A549 (cell line): Measurements from ENCODE around the gene UBC. TPM values are rescaled to one million over a fixed set of nuclear protein-coding genes. Genes with fewer than 3 reads are reported as not detected.

Source experiments
- ATAC-seq, 2 experiments: fragments of 200-7000 bp in 1 of 2; fragments of >200 bp in 1 of 2; cut with Nextera tagmentation in 1 of 2; cut with Tn5 transposase in 1 of 2; 3 replicates each; pipeline versions ENCODE4 v1.8.0 to v1.9.1; 2018 to 2020; ENCODE audit warnings: mild to moderate bottlenecking in 1 of 2, moderate library complexity in 1 of 2
- CTCF ChIA-PET: fragments of 300-600 bp; sonication (Branson Sonifier 250); formaldehyde crosslinking; extraction: SDS; loops from one replicate; lab custom pipeline; 2021; ENCODE audit warnings: antibody characterized with exemption, inconsistent platforms; lab: Yijun Ruan, JAX
- POLR2A ChIA-PET: fragments of 350-600 bp; formaldehyde crosslinking; extraction: SDS; loops from one replicate; lab custom pipeline; 2021; ENCODE audit warnings: antibody characterized with exemption, inconsistent platforms; lab: Yijun Ruan, JAX
- DNase-seq, 2 experiments: peaks; one replicate each; pipeline versions ENCODE4 v3.0.0 to v3.0.0-alpha.2; 2011 to 2016; ENCODE audit warnings: low read depth in 1 of 2, low spot score in 1 of 2
- FAIRE-seq: peaks from 2 replicates; lab custom pipeline; 2011; peaks lifted over from hg19 to GRCh38; lab: Jason Lieb, UNC
- H3K27ac ChIP-seq, 2 experiments: fragments of >200 bp; sonication (Bioruptor Twin); formaldehyde crosslinking; 3 replicates each; pipeline ENCODE4 v1.5.1; 2016 to 2017
- H3K4me1 ChIP-seq: fragments of >200 bp; sonication (Bioruptor Twin); formaldehyde crosslinking; 3 replicates; pipeline ENCODE4 v1.6.1; 2016
- H3K4me2 ChIP-seq: fragments of >200 bp; sonication (Bioruptor Twin); formaldehyde crosslinking; 3 replicates; pipeline ENCODE4 v1.6.1; 2016
- H3K4me3 ChIP-seq: fragments of >200 bp; sonication (Bioruptor Twin); formaldehyde crosslinking; 3 replicates; pipeline ENCODE4 v1.5.1; 2016
- H3K9me3 ChIP-seq: fragments of >200 bp; sonication (Bioruptor Twin); formaldehyde crosslinking; 3 replicates; pipeline ENCODE4 v1.6.1; 2016
- CBX2 ChIP-seq: fragments of 200-600 bp; sonication (generic); IDR thresholded peaks from 2 replicates; pipeline ENCODE4 v1.6.1; 2016; ENCODE audit warnings: low read depth, mild to moderate bottlenecking, borderline replicate concordance
- CEBPB ChIP-seq, 2 experiments: fragments of >200 bp in 1 of 2; sonication (Bioruptor Twin) in 1 of 2; formaldehyde crosslinking in 1 of 2; IDR thresholded peaks; 2 replicates each; pipeline ENCODE4 v1.6.1; 2012 to 2016
- CHD2 ChIP-seq: fragments of 150-350 bp; IDR thresholded peaks from 2 replicates; pipeline ENCODE4 v1.6.1; 2014; ENCODE audit warnings: low read length; ENCODE audit not compliant: partially characterized antibody
- CHD4 ChIP-seq: fragments of 200-600 bp; sonication (generic); IDR thresholded peaks from 2 replicates; pipeline ENCODE4 v1.6.1; 2016; ENCODE audit warnings: antibody characterized with exemption, mild to moderate bottlenecking, borderline replicate concordance
- EHF ChIP-seq: fragments of 250-450 bp; sonication (Bioruptor Pico); IDR thresholded peaks from 2 replicates; pipeline ENCODE4 v1.5.0; 2020; ENCODE audit warnings: mild to moderate bottlenecking
- EP300 ChIP-seq, 2 experiments: fragments of >200 bp; sonication (Bioruptor Twin); formaldehyde crosslinking; IDR thresholded peaks; 2 replicates in 1 of 2; 3 replicates in 1 of 2; pipeline ENCODE4 v1.6.1; 2016 to 2017
- FOSL2 ChIP-seq, 2 experiments: fragments of 450-650 bp in 1 of 2; fragments of >200 bp in 1 of 2; sonication (Bioruptor Twin) in 1 of 2; formaldehyde crosslinking; IDR thresholded peaks; 2 replicates each; pipeline versions ENCODE4 v1.5.0 to v1.6.1; 2016 to 2020; ENCODE audit warnings: mild to moderate bottlenecking in 1 of 2, moderate library complexity in 1 of 2
- GATA3 ChIP-seq: IDR thresholded peaks from 2 replicates; pipeline ENCODE4 v1.6.1; 2012; ENCODE audit warnings: borderline replicate concordance
- HEYL ChIP-seq: fragments of 250-450 bp; sonication (Bioruptor Pico); IDR thresholded peaks from 2 replicates; pipeline ENCODE4 v1.8.0; 2021; ENCODE audit warnings: mild to moderate bottlenecking, moderate library complexity
- HOXA7 ChIP-seq: fragments of 250-450 bp; sonication (Bioruptor Pico); IDR thresholded peaks from 2 replicates; pipeline ENCODE4 v1.5.0; 2020; ENCODE audit warnings: mild to moderate bottlenecking, moderate library complexity
- JUN ChIP-seq, 2 experiments: fragments of >200 bp; sonication (Bioruptor Twin); formaldehyde crosslinking; IDR thresholded peaks; 2 replicates in 1 of 2; 3 replicates in 1 of 2; pipeline ENCODE4 v1.6.1; 2016 to 2017
- JUNB ChIP-seq: fragments of >200 bp; sonication (Bioruptor Twin); formaldehyde crosslinking; IDR thresholded peaks from 2 replicates; pipeline ENCODE4 v1.6.1; 2016
- KDM1A ChIP-seq: fragments of 200-600 bp; sonication (generic); IDR thresholded peaks from 2 replicates; pipeline ENCODE4 v1.6.1; 2016; ENCODE audit warnings: low read depth, mild to moderate bottlenecking
- MAZ ChIP-seq: fragments of 150-350 bp; IDR thresholded peaks from 2 replicates; pipeline ENCODE4 v1.6.1; 2014; ENCODE audit warnings: antibody characterized with exemption, low read depth, low read length, borderline replicate concordance
- NFE2L2 ChIP-seq: fragments of 150-350 bp; conservative IDR thresholded peaks from 2 replicates; pipeline ENCODE4 v1.6.1; 2014; ENCODE audit warnings: low read length
- NPAS2 ChIP-seq: fragments of 250-450 bp; sonication (Bioruptor Pico); IDR thresholded peaks from 2 replicates; pipeline ENCODE4 v1.8.0; 2022; ENCODE audit warnings: mild to moderate bottlenecking, moderate library complexity, borderline replicate concordance
- PHF8 ChIP-seq: fragments of 200-600 bp; sonication (generic); IDR thresholded peaks from 2 replicates; pipeline ENCODE4 v1.6.1; 2016; ENCODE audit warnings: low read depth, mild to moderate bottlenecking, antibody characterized with exemption, moderate library complexity, borderline replicate concordance
- POLR2A ChIP-seq: IDR thresholded peaks from 2 replicates; pipeline ENCODE4 v1.6.1; 2012; ENCODE audit warnings: mild to moderate bottlenecking, low read length
- POLR2AphosphoS2 ChIP-seq: conservative IDR thresholded peaks from 2 replicates; pipeline ENCODE4 v1.6.1; 2012; ENCODE audit warnings: low read length, improper control_type of control experiment, inconsistent platforms
- SREBF2 ChIP-seq: fragments of 450-650 bp; IDR thresholded peaks from 2 replicates; pipeline ENCODE4 v1.6.1; 2014; ENCODE audit warnings: mild to moderate bottlenecking, moderate library complexity
- TFCP2L1 ChIP-seq: fragments of 250-450 bp; sonication (Bioruptor Pico); IDR thresholded peaks from 2 replicates; pipeline ENCODE4 v1.5.0; 2021; ENCODE audit warnings: mild to moderate bottlenecking
- ZNF302 ChIP-seq: fragments of 250-450 bp; sonication (Bioruptor Pico); IDR thresholded peaks from 2 replicates; pipeline ENCODE4 v1.9.0; 2021; ENCODE audit warnings: inconsistent platforms, mild to moderate bottlenecking, moderate library complexity
- WGBS: methylation state at CpG from one replicate; pipeline ENCODE4 v1.1.6; 2017; ENCODE audit errors: missing lambda C conversion rate; 5-methylcytosine and 5-hydroxymethylcytosine counted together
- polyA plus RNA-seq, 4 experiments: library from polyadenylated mRNA; depleted of rRNA in 3 of 4; stranded (reverse); fragments of >200 nt; fragmentation: RNase III in 1 of 4; extraction: RNeasy Plus Mini Kit Qiagen cat#74134 plus additional on column Dnase treatment in 1 of 4; gene quantifications; 2 replicates in 3 of 4; 3 replicates in 1 of 4; pipeline ENCODE4 v1.2.3, GENCODE V29; 2011 to 2017
- TF ChIP-seq, protein P1 (sequence below): fragments of 450-650 bp; IDR thresholded peaks from 2 replicates; pipeline ENCODE4 v1.6.1; 2014; ENCODE audit warnings: antibody characterized with exemption
- TF ChIP-seq, protein P2 (sequence below): fragments of >200 bp; sonication (Bioruptor Twin); formaldehyde crosslinking; IDR thresholded peaks from 3 replicates; pipeline ENCODE4 v1.6.1; 2016
- TF ChIP-seq, protein P3 (sequence below): IDR thresholded peaks from 2 replicates; pipeline ENCODE4 v1.6.1; 2012
- TF ChIP-seq, protein P4 (sequence below): fragments of >200 bp; sonication (Bioruptor Twin); formaldehyde crosslinking; IDR thresholded peaks from 2 replicates; pipeline ENCODE4 v1.6.1; 2016
- TF ChIP-seq, protein P5 (sequence below): IDR thresholded peaks from 2 replicates; pipeline ENCODE4 v1.6.1; 2012
- TF ChIP-seq, protein P6 (sequence below): IDR thresholded peaks from 2 replicates; pipeline ENCODE4 v1.6.1; 2012; ENCODE audit warnings: low read depth, borderline replicate concordance
- TF ChIP-seq, protein P7 (sequence below): fragments of 250-450 bp; sonication (Bioruptor Pico); IDR thresholded peaks from 2 replicates; pipeline ENCODE4 v1.5.0; 2021; ENCODE audit warnings: mild to moderate bottlenecking, moderate library complexity, borderline replicate concordance
- TF ChIP-seq, protein P8 (sequence below): fragments of >200 bp; sonication (Bioruptor Twin); formaldehyde crosslinking; IDR thresholded peaks from 3 replicates; pipeline ENCODE4 v1.5.1; 2016

The UBC gene
- polyA plus RNA-seq, 2 of the 4 experiments (the other 2 are of a cell fraction): 993 to 2,000 TPM

DNA sequence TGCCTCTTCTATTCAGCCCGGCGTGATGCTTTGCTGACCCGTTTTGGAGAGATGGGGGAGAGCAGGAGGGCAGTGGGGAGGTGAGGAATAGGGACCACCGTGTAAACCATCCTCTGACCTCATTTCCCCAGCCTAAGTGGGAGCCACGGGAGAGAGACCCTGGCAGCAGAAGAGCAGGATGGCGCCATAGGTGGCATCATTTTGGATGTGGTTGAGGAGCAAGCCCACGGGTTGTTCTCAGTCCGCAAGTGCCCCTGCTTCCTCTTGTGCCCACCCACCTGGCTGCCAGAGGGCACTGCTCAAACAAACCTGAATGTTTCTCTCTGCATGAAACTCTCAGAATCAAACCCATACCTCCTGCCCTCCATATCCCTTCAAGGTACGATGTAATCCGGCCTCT is 10.7 kb upstream of the UBC start:
- CTCF ChIA-PET: interaction anchor here (1.1 to 14.3 kb wide), 5 partner anchors 13 to 889 kb away, joined by 3 to 207 read pairs (median 32); no protein-coding TSS in a partner anchor
- no peak for ATAC-seq

DNA sequence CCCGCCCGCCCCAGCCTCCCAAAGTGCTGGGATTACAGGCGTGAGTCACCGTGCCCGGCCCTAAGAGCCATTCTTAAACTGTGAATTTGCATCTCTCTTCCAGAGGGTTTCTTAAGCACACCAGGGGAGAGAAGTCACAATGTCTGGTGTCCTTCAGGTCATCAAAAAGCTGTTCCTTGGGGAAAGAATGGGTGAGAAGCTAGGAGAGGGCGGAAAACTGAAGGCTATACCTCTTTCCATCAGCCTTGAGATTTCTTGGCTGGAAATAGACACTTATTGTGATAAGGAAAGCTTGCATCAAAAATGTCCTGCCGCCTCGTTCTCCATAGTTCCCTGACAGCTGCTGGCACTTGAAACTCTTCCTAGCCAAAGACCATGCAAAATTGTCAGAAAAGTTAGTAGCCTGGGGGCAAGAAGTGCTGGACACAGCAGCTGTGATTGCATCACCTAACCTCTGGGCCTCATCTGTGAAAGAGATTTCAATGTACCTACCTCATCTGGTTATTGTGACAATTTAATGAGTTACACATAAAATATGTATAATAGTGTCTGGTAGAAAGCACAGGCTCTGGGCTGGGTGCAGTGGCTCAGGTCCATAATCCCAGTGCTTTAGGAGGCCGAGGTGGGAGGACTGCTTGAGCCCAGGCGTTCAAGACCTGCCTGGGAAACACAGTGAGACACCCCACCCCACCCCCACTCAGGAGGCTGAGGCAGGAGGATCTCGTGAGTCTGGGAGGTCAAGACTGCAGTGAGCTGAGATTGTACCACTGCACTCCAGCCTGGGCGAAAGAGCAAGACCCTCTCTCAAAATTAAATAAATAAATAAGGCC is 9.7 kb upstream of the UBC start:
- Histone ChIP-seq H3K4me1 (peaks cover 60% of the 10 kb centered on the region), H3K4me2 (peak overlapping the region; percentile 91)
- TF ChIP-seq, protein P1, sequence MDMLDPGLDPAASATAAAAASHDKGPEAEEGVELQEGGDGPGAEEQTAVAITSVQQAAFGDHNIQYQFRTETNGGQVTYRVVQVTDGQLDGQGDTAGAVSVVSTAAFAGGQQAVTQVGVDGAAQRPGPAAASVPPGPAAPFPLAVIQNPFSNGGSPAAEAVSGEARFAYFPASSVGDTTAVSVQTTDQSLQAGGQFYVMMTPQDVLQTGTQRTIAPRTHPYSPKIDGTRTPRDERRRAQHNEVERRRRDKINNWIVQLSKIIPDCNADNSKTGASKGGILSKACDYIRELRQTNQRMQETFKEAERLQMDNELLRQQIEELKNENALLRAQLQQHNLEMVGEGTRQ: no peak
- TF ChIP-seq CEBPB (IDR thresholded peaks at IDR 0.05): peak; percentile 91 to 97
- TF ChIP-seq, protein P2, sequence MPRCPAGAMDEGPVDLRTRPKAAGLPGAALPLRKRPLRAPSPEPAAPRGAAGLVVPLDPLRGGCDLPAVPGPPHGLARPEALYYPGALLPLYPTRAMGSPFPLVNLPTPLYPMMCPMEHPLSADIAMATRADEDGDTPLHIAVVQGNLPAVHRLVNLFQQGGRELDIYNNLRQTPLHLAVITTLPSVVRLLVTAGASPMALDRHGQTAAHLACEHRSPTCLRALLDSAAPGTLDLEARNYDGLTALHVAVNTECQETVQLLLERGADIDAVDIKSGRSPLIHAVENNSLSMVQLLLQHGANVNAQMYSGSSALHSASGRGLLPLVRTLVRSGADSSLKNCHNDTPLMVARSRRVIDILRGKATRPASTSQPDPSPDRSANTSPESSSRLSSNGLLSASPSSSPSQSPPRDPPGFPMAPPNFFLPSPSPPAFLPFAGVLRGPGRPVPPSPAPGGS: no peak
- peak; percentile 66 to 68; a peak in 4 of 5 replicates for TF ChIP-seq JUN (IDR thresholded peaks at IDR 0.05)
- no peak for TF ChIP-seq MAZ
- peak; percentile 41 to 61; a peak in 2 of 5 replicates for TF ChIP-seq EP300 (IDR thresholded peaks at IDR 0.05)
- TF ChIP-seq, protein P3, sequence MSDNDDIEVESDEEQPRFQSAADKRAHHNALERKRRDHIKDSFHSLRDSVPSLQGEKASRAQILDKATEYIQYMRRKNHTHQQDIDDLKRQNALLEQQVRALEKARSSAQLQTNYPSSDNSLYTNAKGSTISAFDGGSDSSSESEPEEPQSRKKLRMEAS: peak; percentile 37
- TF ChIP-seq HEYL (CRISPR knock-in tag): 0 out of 2 replicates have a peak, but pooled peaks have one; percentile 18
- no peak for TF ChIP-seq FOSL2 (IDR thresholded peaks at IDR 0.05)
- peak; percentile 51 for TF ChIP-seq FOSL2 (CRISPR knock-in tag; IDR thresholded peaks at IDR 0.05)
- TF ChIP-seq, protein P4, sequence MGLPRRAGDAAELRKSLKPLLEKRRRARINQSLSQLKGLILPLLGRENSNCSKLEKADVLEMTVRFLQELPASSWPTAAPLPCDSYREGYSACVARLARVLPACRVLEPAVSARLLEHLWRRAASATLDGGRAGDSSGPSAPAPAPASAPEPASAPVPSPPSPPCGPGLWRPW: 0 out of 2 replicates have a peak, but pooled peaks have one; percentile 48
- TF ChIP-seq CHD4: no peak
- peak; percentile 66 for TF ChIP-seq JUNB
- peak; percentile 55; the same call in 1 of the 2 replicates for TF ChIP-seq GATA3
- TF ChIP-seq, protein P5, sequence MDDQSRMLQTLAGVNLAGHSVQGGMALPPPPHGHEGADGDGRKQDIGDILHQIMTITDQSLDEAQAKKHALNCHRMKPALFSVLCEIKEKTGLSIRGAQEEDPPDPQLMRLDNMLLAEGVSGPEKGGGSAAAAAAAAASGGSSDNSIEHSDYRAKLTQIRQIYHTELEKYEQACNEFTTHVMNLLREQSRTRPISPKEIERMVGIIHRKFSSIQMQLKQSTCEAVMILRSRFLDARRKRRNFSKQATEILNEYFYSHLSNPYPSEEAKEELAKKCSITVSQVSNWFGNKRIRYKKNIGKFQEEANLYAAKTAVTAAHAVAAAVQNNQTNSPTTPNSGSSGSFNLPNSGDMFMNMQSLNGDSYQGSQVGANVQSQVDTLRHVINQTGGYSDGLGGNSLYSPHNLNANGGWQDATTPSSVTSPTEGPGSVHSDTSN: 0 out of 2 replicates have a peak, but pooled peaks have one; percentile 16
- TF ChIP-seq POLR2AphosphoS2: no peak
- TF ChIP-seq, all 56 proteins: peak for 10
- peak overlapping the region; percentile 97 to 98 for H3K27ac ChIP-seq
- FAIRE-seq (no peak), ATAC-seq (peak; percentile 25 to 31; a peak in 5 of 6 replicates), DNase-seq (peak in 1 of 2 experiments; percentile 89)
- peak overlapping the region; percentile 24 for H3K4me3 ChIP-seq
- CTCF ChIA-PET: interaction anchor here (1.3 to 14.3 kb wide), 4 partner anchors 10 to 888 kb away, joined by 3 to 207 read pairs (median 77); partner anchors contain the start of gene UBC
- POLR2A ChIA-PET: interaction anchor here (1.9 to 2.7 kb wide), 3 partner anchors 9 to 15 kb away, joined by 12 to 55 read pairs (median 30); partner anchors contain the start of gene UBC
- no peaks in the 10 kb centered on the region for H3K9me3 ChIP-seq
- WGBS: 23% methylated on average over 7 of the region's 12 CpGs

More for the DNA sequence above, 10.7 kb upstream of the UBC start:
- POLR2A ChIA-PET: interaction anchor here (2.7 kb wide), 1 partner anchor 14 kb away, joined by 30 read pairs; no protein-coding TSS in a partner anchor
- no peak for DNase-seq
- Histone ChIP-seq H3K9me3 (no peaks in the 10 kb centered on the region), H3K4me2 (no peak overlapping the region; the same call in 2 of the 3 replicates), H3K27ac (peak overlapping the region; percentile 97 to 98), H3K4me3 (no peak overlapping the region), H3K4me1 (peaks cover 55% of the 10 kb centered on the region)
- WGBS: 92% methylated on average over 10 of the region's 10 CpGs
- FAIRE-seq: no peak
- TF ChIP-seq TFCP2L1 (CRISPR knock-in tag) (no peak), POLR2A (no peak), ZNF302 (CRISPR knock-in tag) (no peak), KDM1A (no peak), FOSL2 (IDR thresholded peaks at IDR 0.05) (no peak), FOSL2 (CRISPR knock-in tag; IDR thresholded peaks at IDR 0.05) (no peak), CHD2 (no peak), PHF8 (no peak), CBX2 (no peak), HOXA7 (CRISPR knock-in tag) (no peak), CEBPB (IDR thresholded peaks at IDR 0.05) (no peak), EP300 (IDR thresholded peaks at IDR 0.05) (no peak), NPAS2 (CRISPR knock-in tag) (no peak), SREBF2 (no peak), NFE2L2 (no peak), JUN (IDR thresholded peaks at IDR 0.05) (no peak), EHF (CRISPR knock-in tag) (no peak)
- TF ChIP-seq, protein P6, sequence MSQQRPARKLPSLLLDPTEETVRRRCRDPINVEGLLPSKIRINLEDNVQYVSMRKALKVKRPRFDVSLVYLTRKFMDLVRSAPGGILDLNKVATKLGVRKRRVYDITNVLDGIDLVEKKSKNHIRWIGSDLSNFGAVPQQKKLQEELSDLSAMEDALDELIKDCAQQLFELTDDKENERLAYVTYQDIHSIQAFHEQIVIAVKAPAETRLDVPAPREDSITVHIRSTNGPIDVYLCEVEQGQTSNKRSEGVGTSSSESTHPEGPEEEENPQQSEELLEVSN: no peak
- TF ChIP-seq, protein P7, sequence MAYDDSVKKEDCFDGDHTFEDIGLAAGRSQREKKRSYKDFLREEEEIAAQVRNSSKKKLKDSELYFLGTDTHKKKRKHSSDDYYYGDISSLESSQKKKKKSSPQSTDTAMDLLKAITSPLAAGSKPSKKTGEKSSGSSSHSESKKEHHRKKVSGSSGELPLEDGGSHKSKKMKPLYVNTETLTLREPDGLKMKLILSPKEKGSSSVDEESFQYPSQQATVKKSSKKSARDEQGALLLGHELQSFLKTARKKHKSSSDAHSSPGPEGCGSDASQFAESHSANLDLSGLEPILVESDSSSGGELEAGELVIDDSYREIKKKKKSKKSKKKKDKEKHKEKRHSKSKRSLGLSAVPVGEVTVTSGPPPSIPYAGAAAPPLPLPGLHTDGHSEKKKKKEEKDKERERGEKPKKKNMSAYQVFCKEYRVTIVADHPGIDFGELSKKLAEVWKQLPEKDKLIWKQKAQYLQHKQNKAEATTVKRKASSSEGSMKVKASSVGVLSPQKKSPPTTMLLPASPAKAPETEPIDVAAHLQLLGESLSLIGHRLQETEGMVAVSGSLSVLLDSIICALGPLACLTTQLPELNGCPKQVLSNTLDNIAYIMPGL (CRISPR knock-in tag): no peak
- TF ChIP-seq, protein P8, sequence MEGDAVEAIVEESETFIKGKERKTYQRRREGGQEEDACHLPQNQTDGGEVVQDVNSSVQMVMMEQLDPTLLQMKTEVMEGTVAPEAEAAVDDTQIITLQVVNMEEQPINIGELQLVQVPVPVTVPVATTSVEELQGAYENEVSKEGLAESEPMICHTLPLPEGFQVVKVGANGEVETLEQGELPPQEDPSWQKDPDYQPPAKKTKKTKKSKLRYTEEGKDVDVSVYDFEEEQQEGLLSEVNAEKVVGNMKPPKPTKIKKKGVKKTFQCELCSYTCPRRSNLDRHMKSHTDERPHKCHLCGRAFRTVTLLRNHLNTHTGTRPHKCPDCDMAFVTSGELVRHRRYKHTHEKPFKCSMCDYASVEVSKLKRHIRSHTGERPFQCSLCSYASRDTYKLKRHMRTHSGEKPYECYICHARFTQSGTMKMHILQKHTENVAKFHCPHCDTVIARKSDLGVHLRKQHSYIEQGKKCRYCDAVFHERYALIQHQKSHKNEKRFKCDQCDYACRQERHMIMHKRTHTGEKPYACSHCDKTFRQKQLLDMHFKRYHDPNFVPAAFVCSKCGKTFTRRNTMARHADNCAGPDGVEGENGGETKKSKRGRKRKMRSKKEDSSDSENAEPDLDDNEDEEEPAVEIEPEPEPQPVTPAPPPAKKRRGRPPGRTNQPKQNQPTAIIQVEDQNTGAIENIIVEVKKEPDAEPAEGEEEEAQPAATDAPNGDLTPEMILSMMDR: no peak
